Measurements from ENCODE around the gene ANKRD39. TPM values are rescaled to one million over a fixed set of nuclear protein-coding genes. Genes with fewer than 3 reads are reported as not detected.
A peak's percentile ranks its signal among the peaks of the same experiment; 100 is the strongest.

The ANKRD39 gene
- total RNA-seq, 2 experiments from 2014 or later, result 31.2 to 33.9 TPM

DNA sequence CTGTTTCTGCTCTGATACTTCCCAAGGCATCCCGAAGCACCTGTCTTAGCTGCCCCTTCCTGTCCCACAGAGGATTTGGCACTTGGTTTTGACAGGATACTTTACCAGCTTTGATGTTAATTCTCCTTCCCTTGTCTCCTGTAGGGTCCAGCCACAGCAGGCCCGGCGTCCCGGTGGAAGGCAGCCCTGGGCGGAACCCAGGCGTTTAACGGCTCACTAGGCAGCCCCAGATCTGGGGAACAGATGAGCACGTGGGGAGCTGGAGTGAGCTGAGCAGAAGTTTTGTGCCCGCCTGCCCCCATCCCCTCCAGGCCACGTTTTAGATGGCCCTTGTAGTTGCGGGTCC lies 25.4 kb downstream of the ANKRD39 start:
- no peak overlapping the region for H3K27ac Mint-ChIP-seq
- H3K36me3 Mint-ChIP-seq, result peaks cover 13% of the 10 kb centered on the region
- H3K4me3 Mint-ChIP-seq, result no peak overlapping the region
- DNase-seq (no peak), ATAC-seq (ENCODE audit: low read depth) (no peak)
- POLR2A ChIA-PET, result no interaction called here
- H3K9me3 Mint-ChIP-seq, result no peaks in the 10 kb centered on the region
- no peaks in the 10 kb centered on the region for H3K27me3 Mint-ChIP-seq
- no peaks in the 10 kb centered on the region for H3K4me1 Mint-ChIP-seq

DNA sequence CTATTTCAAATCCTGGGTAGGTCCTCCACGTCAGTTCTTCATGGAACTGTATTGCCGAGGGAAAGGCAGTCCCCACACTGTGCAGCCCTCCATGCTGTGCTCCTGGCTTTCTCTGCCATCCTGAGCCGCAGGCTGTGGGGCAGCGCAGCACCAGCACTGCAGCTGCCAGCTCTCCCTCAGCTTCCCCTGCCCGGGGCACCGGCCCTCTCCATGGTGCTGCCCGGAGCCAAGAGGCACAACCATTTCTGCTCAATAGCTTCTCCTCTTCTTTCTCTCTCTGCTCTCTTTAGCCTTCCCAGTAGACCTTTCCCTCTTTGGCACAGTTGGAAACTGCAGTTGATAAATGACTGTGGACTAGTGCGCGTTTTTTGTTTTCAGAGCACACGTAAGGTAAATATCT lies 26.1 kb downstream of the ANKRD39 start:
- peaks cover 13% of the 10 kb centered on the region for H3K36me3 Mint-ChIP-seq
- no peaks in the 10 kb centered on the region for H3K27me3 Mint-ChIP-seq
- no peaks in the 10 kb centered on the region for H3K9me3 Mint-ChIP-seq
- no peaks in the 10 kb centered on the region for H3K4me1 Mint-ChIP-seq
- no peak overlapping the region for H3K27ac Mint-ChIP-seq
- no peak for DNase-seq
- POLR2A ChIA-PET, result no interaction called here
- ATAC-seq (ENCODE audit: low read depth), result no peak
- no peak overlapping the region for H3K4me3 Mint-ChIP-seq

DNA sequence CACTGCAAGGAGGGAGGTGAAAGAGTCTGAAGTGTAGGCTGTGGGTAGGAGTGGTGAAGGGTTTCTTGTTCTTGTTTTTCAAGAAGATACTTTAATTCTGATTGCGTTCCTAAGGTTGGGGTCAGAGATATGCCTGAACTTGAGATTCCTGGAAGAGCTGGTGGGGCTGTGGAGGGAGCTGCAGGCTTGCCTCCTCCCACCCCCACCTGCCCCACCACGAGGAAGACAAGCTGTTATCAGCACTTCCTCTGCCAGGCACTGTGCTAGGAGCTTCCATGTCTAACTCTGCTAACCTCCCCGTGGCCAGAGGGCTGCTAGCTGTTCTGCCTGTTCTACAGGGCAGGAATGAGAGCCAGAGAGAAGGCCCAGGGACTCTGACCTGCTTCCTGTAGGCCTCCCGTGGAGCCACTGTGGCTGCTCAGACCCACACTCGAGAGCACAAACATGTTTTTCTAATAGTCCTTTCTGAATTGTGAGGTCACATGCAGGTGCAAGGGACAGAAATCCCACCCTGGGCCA lies 27.7 kb downstream of the ANKRD39 start:
- POLR2A ChIA-PET, result interaction anchor here (0.5 kb wide), 1 partner anchor 65 kb away, joined by 3 read pairs; no protein-coding TSS in a partner anchor
- H3K4me1 Mint-ChIP-seq, result no peaks in the 10 kb centered on the region
- H3K27ac Mint-ChIP-seq, result no peak overlapping the region
- H3K36me3 Mint-ChIP-seq, result peaks cover 11% of the 10 kb centered on the region
- DNase-seq, result no peak
- no peak overlapping the region for H3K4me3 Mint-ChIP-seq
- no peaks in the 10 kb centered on the region for H3K9me3 Mint-ChIP-seq
- H3K27me3 Mint-ChIP-seq, result no peaks in the 10 kb centered on the region
- no peak for ATAC-seq (ENCODE audit: low read depth)

DNA sequence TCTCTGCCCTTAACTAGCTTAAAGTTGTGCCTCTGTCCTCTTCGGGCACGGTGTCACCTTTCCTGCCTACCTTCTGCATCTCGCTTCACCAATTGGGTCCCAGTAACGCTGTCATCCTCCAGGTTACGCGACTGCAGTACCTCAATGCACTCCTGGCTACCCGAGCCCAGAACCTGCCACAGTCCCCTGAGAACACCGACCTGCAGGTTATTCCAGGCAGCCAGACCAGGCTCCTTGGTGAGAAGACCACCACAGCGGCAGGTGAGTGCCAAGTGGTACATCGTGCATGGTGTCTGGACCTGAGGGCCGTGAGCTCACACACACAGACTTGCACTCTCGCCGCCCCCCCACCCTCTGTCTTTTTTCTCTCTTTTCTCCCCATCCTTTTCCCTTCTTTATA lies 28.9 kb downstream of the ANKRD39 start:
- POLR2A ChIA-PET, result no interaction called here
- DNase-seq, result no peak
- no peak overlapping the region for H3K27ac Mint-ChIP-seq
- no peaks in the 10 kb centered on the region for H3K4me1 Mint-ChIP-seq
- no peaks in the 10 kb centered on the region for H3K9me3 Mint-ChIP-seq
- no peak for ATAC-seq (ENCODE audit: low read depth)
- no peak overlapping the region for H3K4me3 Mint-ChIP-seq
- no peaks in the 10 kb centered on the region for H3K27me3 Mint-ChIP-seq
- peaks cover 6% of the 10 kb centered on the region for H3K36me3 Mint-ChIP-seq

DNA sequence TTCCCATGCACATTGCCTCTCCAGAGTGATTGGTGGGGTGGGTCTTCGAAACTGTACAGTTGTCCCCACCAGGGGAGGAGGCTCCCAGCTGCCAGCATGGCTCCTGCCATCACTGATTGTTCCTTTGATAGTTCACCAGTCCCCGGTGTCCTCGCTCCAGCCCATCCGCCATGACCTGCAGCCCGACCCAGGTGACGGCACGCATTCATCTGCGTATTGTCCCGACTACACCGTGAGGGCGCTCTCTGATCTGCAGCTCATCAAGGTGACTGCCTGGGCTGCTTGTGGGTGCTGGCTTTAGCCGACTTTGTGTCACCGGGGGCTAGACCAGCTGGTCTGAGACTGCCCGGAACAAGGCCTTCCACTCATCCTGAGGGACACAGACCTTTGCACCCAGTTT lies 29.4 kb downstream of the ANKRD39 start:
- no peak overlapping the region for H3K4me3 Mint-ChIP-seq
- no peak overlapping the region for H3K27ac Mint-ChIP-seq
- no peak for DNase-seq
- H3K9me3 Mint-ChIP-seq, result no peaks in the 10 kb centered on the region
- no peaks in the 10 kb centered on the region for H3K4me1 Mint-ChIP-seq
- POLR2A ChIA-PET, result no interaction called here
- H3K27me3 Mint-ChIP-seq, result no peaks in the 10 kb centered on the region
- ATAC-seq (ENCODE audit: low read depth), result no peak
- H3K36me3 Mint-ChIP-seq, result peaks cover 6% of the 10 kb centered on the region

DNA sequence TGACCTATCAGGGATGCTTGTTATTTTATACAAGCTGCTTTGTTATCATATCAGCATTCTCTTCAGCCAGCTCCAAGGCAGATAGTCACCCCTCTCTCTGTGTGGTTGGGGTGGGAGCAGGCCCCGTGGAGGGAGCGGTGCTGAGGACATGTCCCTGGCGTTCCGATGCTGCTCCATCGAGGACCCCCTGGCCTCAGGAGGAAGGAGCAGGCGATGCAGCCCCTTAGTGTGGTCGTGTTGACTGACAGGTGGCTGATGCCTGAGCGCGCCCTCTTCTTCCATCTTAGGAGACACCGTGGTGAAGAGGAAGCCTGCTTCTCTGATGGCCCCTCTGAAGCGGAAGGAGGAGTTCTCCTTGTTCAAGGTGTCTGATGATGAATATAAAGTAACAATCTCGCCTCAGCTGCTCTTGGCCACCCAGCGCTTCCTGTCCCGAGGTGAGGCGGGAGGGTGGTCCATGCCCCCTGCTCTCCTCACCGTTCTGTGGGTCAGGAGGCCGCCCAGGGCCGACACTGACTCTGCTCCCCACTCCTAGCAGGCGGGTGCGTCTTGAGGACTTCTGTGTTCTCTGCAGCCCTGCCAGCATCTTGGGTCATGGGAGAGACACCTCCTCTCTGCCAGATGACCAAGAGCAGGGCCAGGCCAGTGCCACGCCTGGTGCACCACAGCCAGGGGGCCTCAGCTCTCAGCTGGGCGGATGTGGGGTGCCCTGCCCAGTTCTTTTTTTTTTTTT lies 31.1 kb downstream of the ANKRD39 start:
- POLR2A ChIA-PET, result no interaction called here
- H3K36me3 Mint-ChIP-seq, result peaks cover 6% of the 10 kb centered on the region

DNA sequence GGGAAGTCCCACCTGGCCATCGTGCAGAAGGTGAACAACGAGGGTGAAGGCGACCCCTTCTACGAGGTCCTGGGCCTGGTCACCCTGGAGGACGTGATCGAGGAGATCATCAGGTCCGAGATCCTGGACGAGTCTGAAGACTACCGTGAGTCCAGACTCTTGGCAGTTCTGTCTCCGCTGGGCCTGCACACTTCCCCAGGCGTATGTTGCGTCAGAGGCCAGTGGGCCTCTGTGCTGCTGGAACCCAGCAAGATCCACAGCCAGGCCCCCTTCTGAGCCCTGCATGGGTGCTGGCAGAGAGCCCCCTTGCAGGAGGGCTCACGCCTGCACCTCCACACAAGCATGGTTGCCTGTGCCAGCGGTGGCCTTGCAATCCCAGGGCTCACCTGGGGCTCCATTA lies 32.8 kb downstream of the ANKRD39 start:
- Mint-ChIP-seq H3K27me3 (no peaks in the 10 kb centered on the region), H3K9me3 (no peaks in the 10 kb centered on the region), H3K4me3 (no peak overlapping the region), H3K36me3 (peaks cover 12% of the 10 kb centered on the region), H3K4me1 (peaks cover 15% of the 10 kb centered on the region), H3K27ac (no peak overlapping the region)
- ATAC-seq (ENCODE audit: low read depth), result no peak
- POLR2A ChIA-PET, result no interaction called here
- DNase-seq, result no peak

More for the DNA sequence above, 31.1 kb downstream of the ANKRD39 start:
- Mint-ChIP-seq H3K27me3 (no peaks in the 10 kb centered on the region), H3K4me1 (peaks cover 2% of the 10 kb centered on the region), H3K9me3 (no peaks in the 10 kb centered on the region), H3K4me3 (no peak overlapping the region), H3K27ac (no peak overlapping the region)
- ATAC-seq (ENCODE audit: low read depth), result no peak
- DNase-seq, result no peak

DNA sequence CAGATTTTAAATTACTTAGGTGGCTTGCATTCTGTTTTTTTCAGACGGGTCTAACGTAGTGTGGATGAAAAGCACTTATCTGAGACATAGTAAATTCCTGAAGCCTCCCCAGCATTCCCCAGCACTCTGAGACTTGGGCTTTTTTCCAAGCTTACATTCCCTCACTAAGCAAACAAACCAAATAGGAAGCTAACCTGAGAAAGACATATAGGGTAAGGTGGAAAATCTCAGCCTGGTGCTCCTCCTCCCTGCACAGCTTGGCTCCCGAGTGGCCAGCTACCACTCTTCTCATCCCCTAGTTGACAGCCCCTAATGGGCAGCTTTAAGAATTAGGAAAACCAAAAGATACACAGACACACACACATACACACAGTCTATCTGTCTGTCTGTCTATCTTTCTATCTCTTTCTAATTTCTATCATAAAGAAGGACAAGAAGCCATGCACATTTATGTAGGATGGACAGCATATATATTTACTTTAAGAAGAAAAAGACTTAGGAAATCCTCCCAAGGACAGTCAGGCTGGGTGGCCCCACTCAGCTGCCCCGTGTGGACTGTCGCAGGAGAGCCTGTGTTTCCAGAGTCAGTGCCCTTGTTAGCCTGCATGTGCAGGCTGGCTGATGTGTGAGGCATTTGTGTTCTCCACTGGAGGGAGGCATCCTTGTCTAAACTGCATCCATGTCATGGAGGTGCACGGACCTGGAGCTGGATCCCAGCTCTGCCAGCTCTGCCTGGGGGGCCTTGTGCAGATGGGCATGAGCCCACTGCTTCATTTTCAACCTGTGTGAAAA lies 33.5 kb downstream of the ANKRD39 start:
- Mint-ChIP-seq H3K27me3 (no peaks in the 10 kb centered on the region), H3K9me3 (no peaks in the 10 kb centered on the region), H3K4me3 (no peak overlapping the region), H3K4me1 (peaks cover 21% of the 10 kb centered on the region), H3K27ac (no peak overlapping the region), H3K36me3 (peaks cover 11% of the 10 kb centered on the region)
- DNase-seq (no peak), ATAC-seq (ENCODE audit: low read depth) (no peak)
- POLR2A ChIA-PET, result interaction anchor here (0.6 kb wide), 1 partner anchor 44 kb away, joined by 3 read pairs; no protein-coding TSS in a partner anchor

DNA sequence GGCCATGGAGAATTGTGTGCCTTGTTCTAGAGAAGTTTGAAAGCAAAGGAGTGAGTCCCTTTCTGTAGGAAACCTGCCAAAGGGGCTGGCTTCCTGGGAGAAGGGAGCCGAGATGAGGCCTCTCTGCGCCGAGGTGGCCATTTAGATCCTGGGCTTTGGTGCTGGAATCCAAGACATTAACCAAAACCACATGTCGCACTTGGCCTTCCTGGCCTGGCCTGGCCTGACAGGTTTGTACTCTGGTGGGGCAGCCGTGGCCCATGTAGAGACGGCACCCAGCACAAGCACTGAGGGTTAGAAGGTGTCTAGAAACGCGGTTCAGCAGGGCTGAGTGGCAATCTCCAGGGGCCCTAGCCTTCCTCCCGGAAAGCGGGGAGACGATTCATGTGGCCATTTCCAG lies 34.6 kb downstream of the ANKRD39 start:
- Mint-ChIP-seq H3K4me1 (peaks cover 32% of the 10 kb centered on the region), H3K27me3 (no peaks in the 10 kb centered on the region), H3K4me3 (no peak overlapping the region), H3K36me3 (peaks cover 13% of the 10 kb centered on the region), H3K9me3 (no peaks in the 10 kb centered on the region), H3K27ac (no peak overlapping the region)
- POLR2A ChIA-PET, result no interaction called here
- ATAC-seq (ENCODE audit: low read depth) (no peak), DNase-seq (no peak)

DNA sequence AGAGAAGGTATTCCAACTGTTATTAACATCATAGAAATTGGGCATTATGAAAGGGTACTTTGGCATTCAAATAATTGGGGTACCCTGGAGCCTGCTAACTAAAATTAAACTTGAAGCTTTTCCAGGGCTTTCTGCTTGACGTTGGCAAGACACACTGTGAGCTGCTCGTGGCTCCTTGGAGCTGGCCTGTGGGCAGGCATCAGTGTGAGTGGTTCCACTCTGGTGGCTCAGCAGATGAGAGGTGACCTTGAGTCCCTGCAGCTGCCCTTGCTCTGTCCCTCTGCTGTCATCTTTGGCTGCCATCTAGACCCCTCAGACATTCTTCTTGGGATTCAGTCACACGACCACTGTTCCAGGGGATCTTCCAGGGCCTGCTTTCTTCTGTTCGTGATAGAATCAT lies 35.0 kb downstream of the ANKRD39 start:
- ATAC-seq (ENCODE audit: low read depth), result no peak
- H3K27me3 Mint-ChIP-seq, result no peaks in the 10 kb centered on the region
- H3K4me1 Mint-ChIP-seq, result peaks cover 35% of the 10 kb centered on the region
- no peak for DNase-seq
- no peak overlapping the region for H3K4me3 Mint-ChIP-seq
- POLR2A ChIA-PET, result interaction anchor here (1.0 kb wide), 1 partner anchor 28 kb away, joined by 3 read pairs; no protein-coding TSS in a partner anchor
- H3K27ac Mint-ChIP-seq, result no peak overlapping the region
- H3K36me3 Mint-ChIP-seq, result peaks cover 13% of the 10 kb centered on the region
- no peaks in the 10 kb centered on the region for H3K9me3 Mint-ChIP-seq

DNA sequence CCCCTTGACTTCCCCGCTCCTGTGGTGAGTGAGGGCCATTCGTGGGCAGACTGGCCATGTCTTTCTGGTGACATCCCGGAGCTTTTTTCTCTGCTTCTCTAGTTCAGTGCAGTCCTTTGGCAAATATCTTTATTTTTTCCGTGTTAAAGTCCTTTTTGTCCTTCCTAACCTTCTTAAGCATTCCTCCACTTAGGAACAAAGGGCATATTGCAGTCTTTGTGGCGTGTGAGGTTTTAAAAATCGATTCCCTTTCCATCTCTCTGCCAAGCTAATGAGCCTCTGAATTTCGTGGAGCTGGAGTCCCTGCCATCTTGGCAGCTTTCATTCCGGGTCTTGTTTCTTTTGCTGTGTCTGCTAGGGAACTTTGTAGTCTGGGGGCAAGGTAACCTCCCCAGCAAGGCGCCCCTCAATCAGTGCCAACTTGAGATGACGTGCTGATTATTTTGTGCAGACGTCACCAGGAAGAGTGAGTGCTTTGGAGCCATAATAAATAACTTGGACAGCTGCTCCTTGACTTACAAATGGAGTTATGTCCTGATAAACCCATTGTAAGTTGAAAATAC lies 36.6 kb downstream of the ANKRD39 start:
- no peak overlapping the region for H3K4me3 Mint-ChIP-seq

DNA sequence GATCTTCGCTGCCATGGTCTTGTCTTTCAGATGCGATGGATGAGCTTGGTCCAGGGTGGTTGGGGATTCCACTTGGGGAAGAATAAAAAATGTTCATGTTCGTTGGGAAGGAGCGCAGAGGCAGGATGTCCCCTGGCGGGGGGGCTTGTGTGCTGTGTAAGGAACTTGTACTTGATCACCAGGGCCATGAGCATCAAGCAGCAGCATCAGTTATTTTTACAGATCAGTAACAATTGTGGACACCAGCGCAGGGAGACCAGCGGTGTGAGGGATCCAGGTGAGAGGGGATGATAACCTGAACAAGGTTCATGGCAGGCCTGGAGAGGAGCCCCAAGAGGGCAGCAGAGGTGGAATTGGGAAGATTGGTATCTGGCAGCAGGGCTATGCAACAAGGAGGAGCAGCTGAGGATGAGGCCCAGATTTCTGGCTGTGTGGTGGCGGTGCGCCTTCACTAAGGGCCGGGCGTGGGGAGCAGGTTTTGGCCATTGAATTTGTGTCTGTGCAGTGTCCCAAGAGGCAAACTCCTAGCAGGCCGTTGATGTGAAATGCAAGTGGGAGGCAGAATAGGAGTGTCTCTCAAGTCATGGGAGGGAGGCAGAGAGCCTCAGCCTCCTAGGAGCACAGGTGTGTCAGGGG lies 37.8 kb downstream of the ANKRD39 start:
- ATAC-seq (ENCODE audit: low read depth) (no peak), DNase-seq (no peak)
- POLR2A ChIA-PET, result interaction anchor here (0.8 kb wide), 1 partner anchor 37 kb away, joined by 3 read pairs; no protein-coding TSS in a partner anchor
- H3K27me3 Mint-ChIP-seq, result no peaks in the 10 kb centered on the region
- peaks cover 15% of the 10 kb centered on the region for H3K36me3 Mint-ChIP-seq
- H3K4me1 Mint-ChIP-seq, result peaks cover 45% of the 10 kb centered on the region
- H3K4me3 Mint-ChIP-seq, result peak overlapping the region; percentile 12
- peak overlapping the region; percentile 7 for H3K27ac Mint-ChIP-seq
- no peaks in the 10 kb centered on the region for H3K9me3 Mint-ChIP-seq

More for the DNA sequence above, 36.6 kb downstream of the ANKRD39 start:
- no peak for DNase-seq
- Mint-ChIP-seq H3K36me3 (peaks cover 15% of the 10 kb centered on the region), H3K9me3 (no peaks in the 10 kb centered on the region), H3K27ac (no peak overlapping the region), H3K4me1 (peaks cover 40% of the 10 kb centered on the region), H3K27me3 (no peaks in the 10 kb centered on the region)
- POLR2A ChIA-PET, result interaction anchor here (0.8 kb wide), 1 partner anchor 36 kb away, joined by 3 read pairs; no protein-coding TSS in a partner anchor
- ATAC-seq (ENCODE audit: low read depth), result no peak
